Stimulated activated CD4-positive, alpha-beta T cell treated with anti-CD3 and anti-CD28 coated beads, Interleukin-1b, Interleukin-23, amount 100 ng/mL, for 4 hours (primary cell): ENCODE data around the gene ANKFY1.
A peak's percentile ranks its signal among the peaks of the same experiment; 100 is the strongest.
"Not testable (repeated sequence)": the region's sequence is repeated elsewhere in the genome, so short reads cannot be mapped to it uniquely, and the experiment has no call there.

Experiments
- DNase-seq, 2 donors: peaks; one replicate each; pipeline ENCODE4 v3.0.0-alpha.2; 2020; ENCODE audit warnings: low read depth in 2 of 2

Gene ANKFY1

DNA sequence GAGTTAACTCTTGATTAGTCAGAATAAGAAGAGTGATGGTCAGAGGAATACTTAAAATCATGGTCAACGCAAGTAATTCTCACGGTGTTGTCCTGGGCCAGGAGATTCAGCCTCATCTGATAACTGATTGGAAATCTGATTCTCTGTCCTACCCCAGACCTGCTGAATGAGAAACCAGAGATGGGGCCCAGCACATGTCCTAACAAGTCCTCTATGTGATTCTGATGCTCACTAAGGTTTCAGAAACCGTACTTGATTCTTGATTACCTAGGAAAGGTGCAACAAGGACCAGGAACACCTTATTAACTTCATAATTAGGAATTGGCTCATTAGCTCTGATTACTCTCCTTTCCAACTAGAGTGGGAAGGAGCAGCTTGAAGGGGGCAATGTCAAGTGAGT is 44.5 kb downstream of the ANKFY1 start:
- DNase-seq = no peak

DNA sequence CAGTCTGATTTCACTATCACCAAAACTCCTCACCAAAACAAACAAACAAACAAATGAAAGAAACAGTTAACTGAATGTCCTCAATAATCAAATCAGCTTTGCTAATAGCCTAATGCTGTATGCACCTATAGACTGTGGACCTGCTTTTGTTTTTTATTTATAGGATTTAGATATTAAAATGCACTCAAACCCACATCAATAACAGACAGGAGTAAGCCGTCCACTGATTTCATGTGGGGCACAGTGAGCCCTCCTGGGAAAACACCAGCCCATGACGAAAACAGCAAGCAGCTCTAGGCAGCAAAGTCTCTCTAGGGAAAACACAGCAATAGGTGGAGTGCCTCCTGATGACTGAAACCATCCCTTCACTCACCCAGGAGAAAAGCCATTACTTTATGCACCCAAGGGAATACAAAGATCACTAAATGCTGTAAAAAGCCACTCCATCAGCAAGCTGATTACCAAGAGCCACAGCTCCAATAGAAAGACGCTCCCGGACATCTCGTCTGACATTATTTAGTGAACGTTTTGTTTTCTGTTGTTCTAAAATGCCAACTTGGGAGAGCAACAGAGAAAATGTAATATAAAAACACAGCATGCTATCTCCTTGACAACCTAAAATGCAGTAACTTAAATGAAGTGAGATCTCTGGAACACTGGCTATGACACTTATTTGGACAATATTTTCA is 47.8 kb downstream of the ANKFY1 start:
- no peak for DNase-seq

GRCh38 chr17:4214157-4214556 is 49.6 kb downstream of the ANKFY1 start:
- no peak for DNase-seq

DNA sequence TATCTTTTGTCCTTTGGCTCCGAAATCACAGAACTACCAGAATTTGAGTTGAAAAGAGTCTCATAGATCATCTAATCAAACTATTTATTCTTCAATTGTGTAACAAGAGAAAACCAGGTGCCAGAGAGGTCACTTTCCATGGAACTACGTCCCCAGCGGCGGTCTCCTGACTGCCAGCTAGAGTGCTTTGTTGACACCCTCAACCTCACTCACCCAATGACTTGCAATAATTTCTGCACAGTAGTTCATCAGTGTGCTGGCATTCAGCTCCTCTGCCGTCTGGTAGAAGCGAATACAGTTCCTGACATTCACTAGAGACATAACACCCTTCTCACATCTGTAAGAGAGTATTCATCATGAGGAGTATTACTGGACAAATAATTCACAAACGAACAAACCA is 54.2 kb downstream of the ANKFY1 start:
- DNase-seq = no peak

DNA sequence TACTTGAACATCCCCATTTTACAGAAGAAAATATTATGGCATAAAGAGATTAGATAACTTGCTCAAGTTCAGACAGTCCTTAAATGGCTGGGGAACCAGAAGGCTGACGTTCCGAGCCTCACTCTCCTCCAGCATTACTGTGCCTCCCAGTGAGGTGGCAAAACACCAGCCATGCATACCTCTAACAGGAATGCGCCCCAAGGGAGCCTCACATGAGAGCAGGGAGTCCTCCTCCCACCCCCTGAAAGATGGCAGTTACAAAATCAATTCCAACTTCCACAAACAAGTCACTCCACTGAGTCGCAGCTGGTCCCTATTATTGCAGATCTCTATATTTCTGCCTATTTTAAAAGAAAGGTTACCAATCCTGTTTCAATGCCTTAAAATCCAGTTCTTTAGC is 55.5 kb downstream of the ANKFY1 start:
- DNase-seq = no peak

GRCh38 chr17:4206962-4207361 is 56.8 kb downstream of the ANKFY1 start:
- DNase-seq = no peak

DNA sequence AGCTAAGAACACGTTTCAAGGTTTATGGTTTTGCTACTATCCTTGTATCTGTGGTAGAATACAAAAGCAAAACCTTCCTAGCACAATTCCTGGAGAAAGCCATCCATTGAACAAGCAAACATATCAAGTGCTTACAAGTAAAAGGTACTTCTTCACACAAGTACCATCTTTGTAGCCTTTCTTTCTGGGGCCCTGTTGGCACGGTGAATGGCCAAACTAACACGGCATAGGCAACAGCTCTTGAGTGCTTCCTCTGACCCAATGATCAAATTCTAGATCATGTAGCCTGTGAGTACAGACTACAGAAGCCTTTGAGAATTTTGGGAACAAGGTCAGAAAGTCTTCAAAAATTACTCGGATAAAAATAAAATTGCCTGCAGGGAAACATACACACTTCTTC is 57.9 kb downstream of the ANKFY1 start:
- no peak for DNase-seq

DNA sequence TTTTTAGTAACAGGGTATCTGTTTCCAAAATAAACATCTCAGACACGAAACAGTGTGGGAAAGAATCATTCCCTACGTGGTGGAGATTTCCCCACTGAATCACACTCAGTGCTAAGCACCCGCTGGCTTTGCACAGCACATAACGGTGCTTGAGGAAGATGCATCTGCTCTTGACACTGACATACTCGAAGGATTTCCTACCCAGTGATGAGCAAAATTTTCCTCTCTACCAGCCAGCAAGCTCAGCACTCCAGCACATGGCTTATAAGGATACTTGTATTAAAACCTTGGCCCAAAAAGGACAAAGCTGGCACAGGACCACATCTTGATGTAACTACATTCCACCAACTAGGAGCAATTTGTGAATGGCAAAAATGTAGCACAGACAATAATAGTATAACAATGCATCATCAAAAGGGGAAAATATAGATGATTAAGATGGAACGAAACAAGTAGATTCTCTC is 59.0 kb downstream of the ANKFY1 start:
- no peak for DNase-seq

DNA sequence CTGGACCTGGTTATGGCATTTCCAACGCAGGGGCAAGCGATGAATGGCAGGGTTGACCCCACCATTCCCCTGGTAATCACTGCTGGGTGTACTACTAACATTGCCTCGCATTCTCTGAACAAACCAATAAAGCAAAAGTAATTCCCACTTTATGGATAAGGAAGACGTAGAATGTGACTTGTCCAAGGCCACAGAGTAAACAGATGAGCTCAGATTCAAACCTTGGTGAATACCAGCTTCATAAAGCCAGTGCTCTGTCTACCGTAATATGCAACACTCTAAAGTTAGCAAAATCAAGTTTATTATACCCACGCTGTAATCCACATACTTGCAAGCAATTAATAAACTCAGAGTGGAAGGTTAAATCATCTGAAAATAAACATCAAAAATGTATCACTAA is 59.6 kb downstream of the ANKFY1 start:
- DNase-seq = no peak

DNA sequence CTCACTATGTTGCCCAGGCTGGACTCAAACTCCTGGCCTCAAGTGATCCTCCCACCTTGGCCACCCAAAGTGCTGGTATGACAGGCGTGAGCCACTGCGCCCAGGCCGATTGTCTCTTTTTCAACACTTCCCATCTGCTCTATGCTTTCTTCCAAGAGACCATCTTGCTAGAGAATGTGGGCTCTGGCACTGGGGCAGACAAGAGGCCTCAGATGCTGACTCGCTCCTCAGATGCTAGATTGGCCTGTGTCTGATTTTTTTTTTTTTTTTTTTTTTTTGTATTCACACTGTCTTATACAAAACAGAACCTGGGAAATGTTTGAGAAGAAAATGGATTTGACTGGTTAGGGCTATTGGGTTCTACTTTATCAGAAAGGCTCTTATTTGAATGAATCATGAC is 62.6 kb downstream of the ANKFY1 start:
- no peak for DNase-seq

DNA sequence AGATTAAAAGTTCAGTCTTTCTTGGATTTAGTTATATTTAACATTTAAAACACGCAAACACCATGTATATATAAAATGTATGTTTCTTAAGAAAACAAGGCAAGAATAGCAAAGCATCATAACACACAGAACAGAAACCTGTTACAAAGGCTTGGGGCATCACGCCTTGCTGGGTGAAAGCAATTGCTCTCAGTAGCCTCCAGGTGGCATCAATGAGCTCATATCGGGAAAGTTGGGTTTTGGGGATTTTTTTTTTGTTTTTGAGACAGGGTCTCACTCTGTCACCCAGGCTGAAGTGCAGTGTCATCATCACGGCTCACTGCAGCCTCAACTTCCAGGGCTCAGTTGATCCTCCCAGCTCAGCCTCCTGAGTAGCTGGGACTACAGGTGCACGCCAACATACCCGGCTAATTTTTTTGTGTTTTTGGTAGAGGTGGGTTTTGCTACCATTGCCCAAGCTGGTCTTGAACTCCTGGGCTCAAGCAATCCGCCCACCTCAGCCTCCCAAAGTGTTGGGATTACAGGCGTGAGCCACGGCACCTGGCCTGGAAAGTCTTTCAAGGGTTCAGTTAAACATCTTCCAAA is 63.9 kb downstream of the ANKFY1 start:
- DNase-seq = peak in 1 of 2 donors; percentile 25

GRCh38 chr17:4198995-4199394 is 64.8 kb downstream of the ANKFY1 start:
- no peak for DNase-seq

DNA sequence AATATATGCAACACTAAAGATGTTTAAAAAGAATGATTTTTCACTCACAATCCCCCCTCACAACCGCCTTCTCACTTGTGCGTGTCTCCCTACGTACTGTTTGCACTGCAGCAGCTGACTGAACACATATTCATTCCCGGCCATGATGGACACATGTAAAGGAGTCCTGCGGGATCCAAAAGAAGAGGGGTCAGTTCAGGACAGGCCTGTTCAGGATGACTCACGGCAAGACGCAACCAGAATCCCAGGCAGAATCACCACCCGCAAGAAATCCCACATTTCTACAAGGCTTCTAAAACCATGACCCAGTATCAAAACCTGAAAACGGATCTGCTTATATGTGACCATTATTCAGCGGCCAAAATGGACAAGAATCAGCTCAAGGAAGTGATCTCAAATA is 68.5 kb downstream of the ANKFY1 start:
- DNase-seq = no peak

- no peak for DNase-seq
These were observed 69.0 kb downstream of the ANKFY1 start for GRCh38 chr17:4194796-4195195.

DNA sequence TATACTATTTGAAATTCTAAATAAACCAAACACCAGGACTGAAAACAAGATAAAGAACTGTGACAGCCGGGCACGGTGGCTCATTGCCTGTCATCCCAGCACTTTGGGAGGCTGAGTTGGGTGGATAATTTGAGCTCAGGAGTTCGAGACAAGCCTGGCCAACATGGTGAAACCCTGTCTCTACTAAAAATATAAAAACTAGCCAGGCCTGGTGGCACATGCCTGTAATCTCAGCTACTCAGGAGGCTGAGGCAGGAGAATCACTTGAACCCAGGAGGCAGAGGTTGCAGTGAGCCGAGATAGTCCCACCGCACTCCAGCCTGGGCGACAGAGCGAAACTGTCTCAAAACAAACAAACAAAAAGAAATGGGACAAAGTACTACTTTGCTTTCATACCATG is 73.0 kb downstream of the ANKFY1 start:
- DNase-seq = not testable (repeated sequence)

DNA sequence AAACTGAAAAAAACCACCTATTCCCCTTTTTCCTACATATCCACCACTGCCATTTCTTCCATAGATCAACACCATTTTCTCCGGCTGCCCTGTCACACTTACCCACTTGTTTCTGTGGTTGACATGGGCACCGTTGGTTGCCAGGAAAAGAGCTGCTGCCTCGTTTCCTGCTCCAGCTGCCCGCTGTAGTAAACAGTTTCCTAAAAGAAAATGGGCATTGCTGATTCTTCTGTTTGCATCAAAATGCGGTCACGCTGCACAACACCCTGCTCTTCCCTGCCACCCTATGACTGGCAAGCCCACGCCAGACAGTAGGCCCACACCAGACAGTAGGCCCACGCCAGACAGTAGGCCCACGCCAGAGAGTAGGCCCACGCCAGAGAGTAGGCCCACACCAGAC is 74.5 kb downstream of the ANKFY1 start:
- DNase-seq = no peak

DNA sequence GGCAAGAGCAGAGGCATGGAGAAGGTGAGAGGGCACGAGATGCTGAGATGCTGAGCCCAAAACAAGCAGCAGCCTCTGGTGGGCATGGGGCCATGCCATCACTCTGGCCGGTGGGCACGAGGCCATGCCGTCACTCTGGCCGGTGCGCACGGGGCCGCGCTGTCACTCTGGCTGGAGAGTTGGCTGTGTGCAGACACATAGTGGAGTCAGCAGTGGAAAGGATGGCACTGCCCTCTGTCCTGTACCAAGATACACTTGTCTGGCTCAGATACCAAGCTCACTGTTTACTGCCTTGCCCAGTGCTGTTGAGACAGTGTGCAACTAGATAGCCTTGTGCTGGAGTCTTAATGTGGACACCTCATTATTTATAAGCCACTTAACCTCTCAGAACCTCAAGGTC is 75.7 kb downstream of the ANKFY1 start:
- no peak for DNase-seq

- no peak for DNase-seq
These were observed 76.7 kb downstream of the ANKFY1 start for GRCh38 chr17:4187076-4187475.

- no peak for DNase-seq
These were observed 77.4 kb downstream of the ANKFY1 start for GRCh38 chr17:4186357-4186881.

DNA sequence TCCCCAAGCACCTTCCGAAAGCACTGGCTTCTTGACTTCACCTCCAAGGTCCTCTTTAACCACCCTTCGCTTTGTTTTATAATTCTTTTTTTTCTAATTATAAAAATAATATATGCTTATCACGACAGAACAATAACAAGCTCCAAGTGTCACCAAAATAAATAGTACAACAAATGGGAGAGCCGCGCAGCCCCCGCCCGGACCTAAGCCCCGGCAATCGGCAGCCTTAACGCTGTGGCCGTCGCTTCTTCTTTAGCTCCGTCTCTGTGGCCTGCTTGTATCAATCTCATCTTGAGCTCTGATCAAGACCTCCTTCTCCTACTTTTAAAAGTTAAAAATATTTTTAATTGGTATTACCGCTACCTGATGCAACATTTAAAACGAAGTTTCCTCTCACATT is 78.1 kb downstream of the ANKFY1 start:
- DNase-seq = no peak

DNA sequence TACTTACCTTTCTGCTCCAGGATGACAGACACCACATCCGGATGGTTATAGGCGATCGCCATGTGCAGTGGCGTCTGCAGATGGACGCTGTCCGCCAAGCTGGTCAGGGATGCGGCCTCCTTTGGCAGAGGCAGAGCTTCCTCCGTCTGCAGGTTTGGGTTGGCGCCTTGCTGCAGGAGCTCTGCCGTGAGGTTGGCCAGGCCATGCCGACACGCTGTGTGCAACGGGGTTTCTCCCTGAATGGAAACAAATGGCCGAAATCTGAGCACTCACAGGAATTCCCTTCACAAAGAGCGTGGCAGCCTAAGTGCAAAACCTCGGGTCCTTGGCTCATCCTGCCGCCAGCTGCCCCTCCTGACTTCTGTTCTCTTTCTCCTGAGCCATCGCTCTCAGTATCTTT is 79.0 kb downstream of the ANKFY1 start:
- DNase-seq = no peak

DNA sequence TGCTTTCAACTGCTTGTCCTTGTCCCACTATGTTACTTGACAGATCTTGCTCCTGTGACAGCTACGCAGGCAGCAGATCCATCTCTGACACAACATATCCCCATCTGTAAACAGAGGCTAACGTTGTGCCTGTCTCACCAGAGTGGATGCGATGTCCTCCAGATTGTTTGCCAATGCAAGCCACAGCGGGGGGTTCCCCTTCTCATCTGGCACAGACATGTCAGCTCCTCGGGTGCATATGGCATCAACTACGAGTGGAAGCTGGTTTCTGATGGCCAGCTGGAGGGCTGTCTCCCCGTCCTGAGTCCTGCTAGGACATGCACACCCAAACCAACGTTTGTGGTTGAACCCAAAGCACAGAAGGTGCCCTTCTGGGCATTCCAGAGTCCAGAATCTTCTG is 81.7 kb downstream of the ANKFY1 start:
- DNase-seq = no peak

GRCh38 chr17:4180791-4181190 is 83.0 kb downstream of the ANKFY1 start:
- no peak for DNase-seq

DNA sequence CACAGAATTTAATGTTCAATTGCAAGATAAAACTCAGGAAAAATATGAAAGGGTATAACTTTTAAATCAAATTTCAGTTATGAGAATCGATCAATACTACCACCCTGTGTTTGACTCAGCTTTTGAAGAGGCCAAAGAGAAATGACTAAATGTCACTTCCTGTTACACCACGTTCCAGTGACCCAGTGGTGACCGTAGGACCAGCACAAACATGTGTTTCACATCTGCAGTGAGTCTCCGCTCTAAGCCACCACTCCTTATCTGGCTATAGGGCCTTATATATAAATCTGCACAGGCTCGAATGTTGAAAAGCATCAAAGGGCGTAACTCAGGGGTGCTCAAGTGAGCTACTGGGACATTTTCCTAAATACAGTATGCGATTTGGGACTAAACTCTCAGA is 84.7 kb downstream of the ANKFY1 start:
- no peak for DNase-seq
